K562 (cell line): ENCODE measurements around the gene GINS1. TPM values are rescaled to one million over a fixed set of nuclear protein-coding genes. Genes with fewer than 3 reads are reported as not detected.

Experiments used
- ATAC-seq: fragments of 200-7000 bp; cut with Tn5 transposase; 3 replicates; pipeline ENCODE4 v1.9.1; 2020; ENCODE audit warnings: moderate library complexity
- BruUV-seq: library from RNA; stranded (reverse); fragments of 400-500 nt; replicated peaks from 2 replicates; lab custom pipeline; 2021; lab: Mats Ljungman, UMichigan
- CTCF ChIA-PET: fragments of 300-600 bp; formaldehyde crosslinking; extraction: SDS; loops from one replicate; lab custom pipeline; 2021; ENCODE audit warnings: low intra/inter-chr PET ratio; lab: Yijun Ruan, JAX
- POLR2A ChIA-PET: fragments of 300-600, 350-650 bp; sonication (Branson Sonifier 250); formaldehyde crosslinking; extraction: SDS; loops from one replicate; lab custom pipeline; 2021; ENCODE audit warnings: antibody characterized with exemption, inconsistent platforms; lab: Yijun Ruan, JAX
- DNase-seq, 4 experiments: peaks; one replicate each; pipeline versions ENCODE4 v3.0.0 to v3.0.0-alpha.2; 2011 to 2018; ENCODE audit warnings: low spot score in 3 of 4, mixed read lengths in 3 of 4; ENCODE audit errors: extremely low read depth in 1 of 4
- FAIRE-seq: peaks from 2 replicates; lab custom pipeline; 2011; peaks lifted over from hg19 to GRCh38; lab: Jason Lieb, UNC
- H2AFZ ChIP-seq: 2 replicates; pipeline ENCODE4 v1.6.0; 2011; ENCODE audit warnings: low read depth, low read length, control low read depth, inconsistent platforms
- H3K27ac ChIP-seq: fragments of 200-600 bp; 3 replicates; pipeline ENCODE4 v1.8.0; 2011; ENCODE audit warnings: low read depth, mild to moderate bottlenecking, control low read depth, inconsistent platforms, low read length, moderate library complexity, mixed read lengths; ENCODE audit errors: extremely low read depth
- H3K27me3 ChIP-seq, 2 experiments: fragments of 300-600 bp in 1 of 2; 2 replicates in 1 of 2; 3 replicates in 1 of 2; pipeline versions ENCODE4 v1.6.0 to v1.8.0; 2011; ENCODE audit warnings: inconsistent platforms in 2 of 2, low read length in 2 of 2, mild to moderate bottlenecking in 1 of 2, mixed read lengths in 1 of 2, moderate library complexity in 1 of 2; ENCODE audit not compliant: control insufficient read depth in 2 of 2, insufficient read depth in 2 of 2
- H3K36me3 ChIP-seq: fragments of 300-600 bp; 3 replicates; pipeline ENCODE4 v1.8.0; 2011; ENCODE audit warnings: mild to moderate bottlenecking, low read length, inconsistent platforms; ENCODE audit not compliant: control insufficient read depth, insufficient read depth
- H3K4me1 ChIP-seq, 2 experiments: fragments of 200-600 bp in 1 of 2; replicated peaks in 1 of 2; 2 replicates in 1 of 2; 3 replicates in 1 of 2; pipeline versions ENCODE4 v1.5.1 to v1.8.0; 2011; ENCODE audit warnings: inconsistent platforms in 2 of 2, low read length in 2 of 2, mild to moderate bottlenecking in 1 of 2, mixed read lengths in 1 of 2, moderate library complexity in 1 of 2; ENCODE audit not compliant: control insufficient read depth in 2 of 2, insufficient read depth in 2 of 2
- H3K4me2 ChIP-seq: 2 replicates; pipeline ENCODE4 v1.6.1; 2011; ENCODE audit warnings: low read length, control low read depth, inconsistent platforms, mixed read lengths; ENCODE audit not compliant: insufficient read depth
- H3K4me3 ChIP-seq: fragments of 200-600 bp; sonication (generic), shearing (Covaris generic); 2 replicates; pipeline ENCODE4 v1.5.1; 2016; ENCODE audit warnings: control low read depth, inconsistent platforms
- H3K79me2 ChIP-seq: fragments of 200-600 bp; 3 replicates; pipeline ENCODE4 v1.8.0; 2011; ENCODE audit warnings: low read length, inconsistent platforms; ENCODE audit not compliant: control insufficient read depth, insufficient read depth
- H3K9ac ChIP-seq, 2 experiments: 2 replicates each; pipeline versions ENCODE4 v1.6.0 to v1.6.1; 2011; ENCODE audit warnings: low read depth in 2 of 2, low read length in 2 of 2, control low read depth in 1 of 2, inconsistent platforms in 1 of 2, mild to moderate bottlenecking in 1 of 2, mixed read lengths in 1 of 2; ENCODE audit not compliant: insufficient read depth in 1 of 2
- H3K9me1 ChIP-seq: one replicate; pipeline ENCODE4 v1.6.0; 2011; ENCODE audit warnings: inconsistent platforms, mild to moderate bottlenecking, low read length, moderate library complexity; ENCODE audit not compliant: control insufficient read depth, insufficient read depth
- H3K9me3 ChIP-seq: replicated peaks from 2 replicates; pipeline ENCODE4 v1.5.1; 2011; ENCODE audit warnings: low read depth, low read length, inconsistent platforms; ENCODE audit not compliant: control insufficient read depth, insufficient read depth
- H4K20me1 ChIP-seq: replicated peaks from 2 replicates; pipeline ENCODE4 v1.6.1; 2011; ENCODE audit warnings: low read length, inconsistent platforms, mixed read lengths; ENCODE audit not compliant: control insufficient read depth, insufficient read depth
- DLX4 ChIP-seq: fragments of 250-450 bp; sonication (Bioruptor Pico); IDR thresholded peaks from 2 replicates; pipeline ENCODE4 v1.6.1; 2021; ENCODE audit warnings: mild to moderate bottlenecking
- KLF16 ChIP-seq: IDR thresholded peaks from 2 replicates; pipeline ENCODE4 v1.6.1; 2016; ENCODE audit warnings: antibody characterized with exemption
- NFIC ChIP-seq: fragments of 450-650 bp; IDR thresholded peaks from 2 replicates; pipeline ENCODE4 v1.6.1; 2017; ENCODE audit warnings: mild to moderate bottlenecking, inconsistent platforms
- OTX1 ChIP-seq: fragments of 450-650 bp; formaldehyde crosslinking; IDR thresholded peaks from 2 replicates; pipeline ENCODE4 v1.4.0; 2022; ENCODE audit warnings: mild to moderate bottlenecking
- POLR2G ChIP-seq: fragments of 200-400 bp; formaldehyde crosslinking; IDR thresholded peaks from 2 replicates; pipeline ENCODE4 v1.6.1; 2017; ENCODE audit warnings: low read depth, mild to moderate bottlenecking, antibody characterized with exemption, low read length, moderate library complexity
- PPARD ChIP-seq: fragments of 250-450 bp; sonication (Bioruptor Pico); IDR thresholded peaks from 2 replicates; pipeline ENCODE4 v1.8.0; 2022; ENCODE audit warnings: inconsistent platforms, mild to moderate bottlenecking, moderate library complexity
- RBFOX2 ChIP-seq: fragments of 200-400 bp; formaldehyde crosslinking; IDR thresholded peaks from 2 replicates; pipeline ENCODE4 v1.6.1; 2017; ENCODE audit warnings: low read depth, mild to moderate bottlenecking, low read length, moderate library complexity
- SMAD4 ChIP-seq: fragments of 250-450 bp; sonication (Bioruptor Pico); conservative IDR thresholded peaks from 2 replicates; pipeline ENCODE4 v1.8.0; 2021; ENCODE audit warnings: inconsistent platforms, mild to moderate bottlenecking, moderate library complexity
- U2AF2 ChIP-seq: fragments of 200-400 bp; formaldehyde crosslinking; optimal IDR thresholded peaks from 2 replicates; pipeline ENCODE3; 2017; ENCODE audit warnings: low read depth, mild to moderate bottlenecking, low read length
- ZNF431 ChIP-seq: sonication (generic); formaldehyde crosslinking; IDR thresholded peaks from 2 replicates; pipeline ENCODE4 v1.8.0; 2022; ENCODE audit warnings: mild to moderate bottlenecking, missing genetic modification reagents
- ZNF76 ChIP-seq: fragments of 250-450 bp; sonication (Bioruptor Pico); IDR thresholded peaks from 2 replicates; pipeline ENCODE4 v1.4.0; 2020; ENCODE audit warnings: mild to moderate bottlenecking, moderate library complexity, borderline replicate concordance
- WGBS: fragments of 100-300 bp; shearing (Covaris generic); methylation state at CpG from one replicate; pipeline ENCODE4 v1.1.6; 2016; ENCODE audit warnings: low coverage, mixed read lengths; ENCODE audit not compliant: insufficient coverage; ENCODE audit errors: missing lambda C conversion rate; 5-methylcytosine and 5-hydroxymethylcytosine counted together
- in situ Hi-C: fragments of 300-500 bp; cut with MboI; formaldehyde crosslinking; loops from 4 replicates; pipeline ENCODE4 v1.15.0; 2018; ENCODE audit warnings: inconsistent platforms, mixed read lengths
- intact Hi-C: fragments of 100-400 bp; cut with micrococcal nuclease; formaldehyde crosslinking; loops from 2 replicates; pipeline ENCODE4 v1.14.2; 2022
- polyA plus RNA-seq, 8 experiments: library from polyadenylated mRNA; depleted of rRNA in 4 of 8; stranded (reverse) in 5 of 8; unstranded in 3 of 8; fragments of >200 nt; fragmentation: Nextera tagmentation in 2 of 8; fragmentation: Illumina TruSeq in 1 of 8; extraction: Ambion mirVana in 2 of 8; extraction: Trizol in 1 of 8; gene quantifications; 2 replicates each; pipeline versions ENCODE4 v1.2.1 to v1.2.3, GENCODE V29; 2011 to 2014; ENCODE audit warnings: inconsistent platforms in 1 of 8, missing spikeins in 1 of 8
- total RNA-seq, 7 experiments: library from RNA; depleted of rRNA in 6 of 7; stranded (reverse); fragments of >200 nt in 6 of 7; fragmentation: Illumina TruSeq in 2 of 7; extraction: Trizol in 2 of 7; gene quantifications; 2 replicates each; pipeline versions ENCODE4 v1.2.1 to v1.2.3, GENCODE V29; 2011 to 2021; ENCODE audit warnings: low replicate concordance in 1 of 7

The GINS1 gene
- total and polyA plus RNA-seq, 9 of the 15 experiments (the other 6 are each of a cell fraction or from before 2014, with no cell fraction given) = 13.1 to 31.8 (median 24.1) TPM

GRCh38 chr20:25495189-25495824 lies 87.8 kb downstream of the GINS1 start:
- no peak overlapping the region for H3K4me2 ChIP-seq
- DNase-seq (no peak), ATAC-seq (no peak), FAIRE-seq (no peak)
- no peak overlapping the region for H3K4me3 ChIP-seq
- H3K4me1 ChIP-seq = 0 out of 5 replicates have a peak, but pooled peaks cover 0 to 3% of the 10 kb centered on the region in 2 experiments
- no peaks in the 10 kb centered on the region for H3K36me3 ChIP-seq
- no peaks in the 10 kb centered on the region for H3K79me2 ChIP-seq
- H4K20me1 ChIP-seq = no peaks in the 10 kb centered on the region
- POLR2A ChIA-PET = interaction anchor here (0.6 to 1.2 kb wide), 3 partner anchors 13 to 209 kb away, joined by 3 to 4 read pairs (median 3); partner anchors contain the start of gene ABHD12
- CTCF ChIA-PET = no interaction called here
- WGBS = 4% methylated on average over 15 of the region's 18 CpGs
- no peaks in the 10 kb centered on the region for H3K9me3 ChIP-seq
- H3K9me1 ChIP-seq = no peaks in the 10 kb centered on the region
- intact Hi-C loops (no loop called here), in situ Hi-C loops (no loop called here)
- no peak overlapping the region for H2AFZ ChIP-seq
- peaks cover 0 to 66% of the 10 kb centered on the region in 2 experiments; a peak in 2 of 5 replicates for H3K27me3 ChIP-seq
- TF ChIP-seq NFIC (peak; percentile 42; the same call in 1 of the 2 replicates), ZNF76 (CRISPR knock-in tag) (no peak)
- no peak overlapping the region for H3K27ac ChIP-seq
- no peak overlapping the region; a peak in 1 of 4 replicates for H3K9ac ChIP-seq
- BruUV-seq = no TSS peak

DNA sequence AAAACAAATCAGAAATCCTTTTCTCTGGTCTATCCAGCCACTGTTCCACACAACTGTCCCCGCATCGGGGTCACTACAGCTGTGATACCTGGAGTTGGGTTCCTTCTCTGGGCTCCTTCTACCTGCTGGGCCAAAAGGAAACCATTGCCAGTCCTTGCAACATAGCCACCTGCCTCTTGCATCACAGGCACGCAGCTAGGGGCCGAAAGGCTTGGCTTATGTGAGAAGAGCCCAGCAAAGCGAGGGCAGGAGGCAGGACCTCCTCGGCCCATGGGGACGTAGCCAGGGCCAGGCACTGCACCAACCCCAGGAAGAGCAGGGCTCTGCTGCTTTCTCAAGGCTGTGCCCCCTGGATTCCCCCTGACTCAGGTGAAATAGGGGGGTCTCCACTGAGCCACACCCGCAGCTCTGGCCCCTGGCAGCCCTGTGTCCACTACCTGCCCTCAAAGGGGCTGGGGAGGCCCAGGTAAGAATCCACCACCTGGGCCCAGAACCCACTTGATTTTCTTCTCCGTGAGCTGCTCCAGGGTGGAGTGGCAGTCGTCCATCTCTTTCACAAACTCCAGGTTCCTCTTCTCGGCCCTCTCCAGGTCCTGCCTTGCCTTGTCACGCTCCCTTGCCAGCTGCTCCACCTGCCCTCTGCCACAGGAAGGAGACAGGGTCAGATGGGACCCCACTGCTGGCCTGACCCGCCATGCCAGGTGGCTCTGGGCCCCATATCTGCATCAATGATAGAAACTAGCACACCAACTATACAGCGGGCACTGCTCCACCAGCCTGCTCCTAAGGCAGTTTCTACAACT lies 88.9 kb downstream of the GINS1 start:
- H3K9ac ChIP-seq = no peak overlapping the region
- H2AFZ ChIP-seq = no peak overlapping the region
- FAIRE-seq (no peak), DNase-seq (no peak), ATAC-seq (no peak)
- CTCF ChIA-PET = no interaction called here
- POLR2A ChIA-PET = interaction anchor here (0.6 kb wide), 1 partner anchor 210 kb away, joined by 4 read pairs; no protein-coding TSS in a partner anchor
- no peaks in the 10 kb centered on the region for H3K9me3 ChIP-seq
- intact Hi-C loops (no loop called here), in situ Hi-C loops (no loop called here)
- no peaks in the 10 kb centered on the region for H3K79me2 ChIP-seq
- H3K27ac ChIP-seq = no peak overlapping the region
- no peak for TF ChIP-seq KLF16
- no peak for TF ChIP-seq OTX1 (CRISPR knock-in tag)
- no peak for TF ChIP-seq SMAD4 (CRISPR knock-in tag)
- no peak for TF ChIP-seq POLR2G
- TF ChIP-seq ZNF431 (CRISPR knock-in tag) = no peak
- no peak for TF ChIP-seq DLX4 (CRISPR knock-in tag)
- no peak for TF ChIP-seq RBFOX2
- no peak for TF ChIP-seq U2AF2
- TF ChIP-seq PPARD (CRISPR knock-in tag) = no peak
- no peaks in the 10 kb centered on the region for H3K9me1 ChIP-seq
- 4% methylated on average over 12 of the region's 14 CpGs for WGBS
- H3K4me3 ChIP-seq = no peak overlapping the region
- no TSS peak for BruUV-seq
- no peaks in the 10 kb centered on the region for H4K20me1 ChIP-seq
- peaks cover 0 to 58% of the 10 kb centered on the region in 2 experiments; a peak in 2 of 5 replicates for H3K27me3 ChIP-seq
- H3K36me3 ChIP-seq = no peaks in the 10 kb centered on the region
- no peak overlapping the region for H3K4me2 ChIP-seq
- H3K4me1 ChIP-seq = 0 out of 5 replicates have a peak, but pooled peaks cover 0 to 3% of the 10 kb centered on the region in 2 experiments
